HG03342 (cell line): ENCODE measurements around the gene FERMT1.
"Not testable (repeated sequence)": the region's sequence is repeated elsewhere in the genome, so short reads cannot be mapped to it uniquely, and the experiment has no call there.

Experiments used
- ATAC-seq: cut with Tn5 transposase; IDR thresholded peaks from one replicate; pipeline ENCODE4 v1.9.1; 2021; ENCODE audit warnings: mild to moderate bottlenecking, moderate library complexity; ENCODE audit not compliant: unreplicated experiment

The FERMT1 gene

GRCh38 chr20:6041808-6042265 is 81.0 kb downstream of the FERMT1 start:
- ATAC-seq: no peak

- no peak for ATAC-seq
These were observed 81.6 kb downstream of the FERMT1 start for GRCh38 chr20:6040958-6041807.

- no peak for ATAC-seq
These were observed 82.3 kb downstream of the FERMT1 start for GRCh38 chr20:6040540-6040939.

- ATAC-seq: no peak
These were observed 83.1 kb downstream of the FERMT1 start for GRCh38 chr20:6039766-6040165.

GRCh38 chr20:6038256-6038655 is 84.6 kb downstream of the FERMT1 start:
- ATAC-seq: no peak

- no peak for ATAC-seq
These were observed 85.7 kb downstream of the FERMT1 start for GRCh38 chr20:6037082-6037481.

GRCh38 chr20:6036213-6036612 is 86.6 kb downstream of the FERMT1 start:
- ATAC-seq: no peak

GRCh38 chr20:6034134-6034969 is 88.5 kb downstream of the FERMT1 start:
- ATAC-seq: no peak

- not testable (repeated sequence) for ATAC-seq
These were observed 89.9 kb downstream of the FERMT1 start for GRCh38 chr20:6032907-6033306.

- no peak for ATAC-seq
These were observed 92.3 kb downstream of the FERMT1 start for GRCh38 chr20:6030453-6031080.

GRCh38 chr20:6029538-6029937 is 93.3 kb downstream of the FERMT1 start:
- ATAC-seq: no peak

GRCh38 chr20:6028818-6029217 is 94.0 kb downstream of the FERMT1 start:
- ATAC-seq: no peak

- ATAC-seq: no peak
These were observed 96.8 kb downstream of the FERMT1 start for GRCh38 chr20:6026051-6026450.
